ENCODE measurements around the gene KIF12.

KIF12 gene

GRCh38 chr9:114105236-114105635, 6.1 kb upstream of the KIF12 start:
- DNase-seq = no peak

DNA sequence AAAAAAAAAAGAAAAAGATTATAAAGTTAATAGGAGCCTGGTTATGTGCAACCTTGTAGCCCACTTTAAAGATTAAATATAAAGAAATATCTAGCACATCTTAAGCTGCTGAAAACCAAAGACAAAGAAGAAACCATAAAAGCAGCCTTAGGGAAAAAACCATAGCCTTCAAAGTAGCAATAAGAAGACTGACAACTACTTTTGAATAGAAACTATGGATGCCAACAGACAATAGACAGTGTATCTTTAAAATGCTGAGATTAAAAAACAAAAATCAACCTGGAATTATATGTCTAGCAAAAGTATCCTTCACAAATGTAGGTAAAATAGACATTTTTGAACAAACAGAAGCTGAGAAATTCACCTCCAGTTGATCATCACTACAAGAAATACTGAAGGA, 3.4 kb upstream of the KIF12 start:
- peak; percentile 11 for DNase-seq

DNA sequence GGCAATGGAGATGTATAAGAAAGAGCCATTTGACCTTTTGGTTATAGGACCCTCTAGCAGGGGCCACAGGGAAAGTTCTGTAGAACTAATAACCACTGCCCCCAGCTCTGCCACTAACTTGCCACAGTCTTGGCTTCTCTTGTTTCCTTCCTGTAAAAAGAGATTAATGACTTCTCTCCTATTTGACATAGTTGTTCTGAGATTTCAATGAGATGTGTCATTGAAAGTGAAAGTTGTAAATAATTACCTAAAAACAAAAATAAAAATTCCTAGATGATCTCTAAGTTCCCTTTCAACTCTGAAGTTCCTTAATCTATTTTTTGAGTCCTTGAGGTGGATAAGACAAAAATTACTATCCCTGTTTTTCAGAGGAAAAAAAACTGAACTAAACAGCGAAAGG, 1.4 kb upstream of the KIF12 start:
- no peak for DNase-seq

- DNase-seq = peak; percentile 80
These were observed 678 bp upstream of the KIF12 start for GRCh38 chr9:114099669-114100270.

GRCh38 chr9:114098021-114098935, 814 bp downstream of the KIF12 start:
- DNase-seq = peak; percentile 87

GRCh38 chr9:114097613-114098020, 1.5 kb downstream of the KIF12 start:
- DNase-seq = peak; percentile 26

- no peak for DNase-seq
These were observed 2.1 kb downstream of the KIF12 start for GRCh38 chr9:114096866-114097612.

DNA sequence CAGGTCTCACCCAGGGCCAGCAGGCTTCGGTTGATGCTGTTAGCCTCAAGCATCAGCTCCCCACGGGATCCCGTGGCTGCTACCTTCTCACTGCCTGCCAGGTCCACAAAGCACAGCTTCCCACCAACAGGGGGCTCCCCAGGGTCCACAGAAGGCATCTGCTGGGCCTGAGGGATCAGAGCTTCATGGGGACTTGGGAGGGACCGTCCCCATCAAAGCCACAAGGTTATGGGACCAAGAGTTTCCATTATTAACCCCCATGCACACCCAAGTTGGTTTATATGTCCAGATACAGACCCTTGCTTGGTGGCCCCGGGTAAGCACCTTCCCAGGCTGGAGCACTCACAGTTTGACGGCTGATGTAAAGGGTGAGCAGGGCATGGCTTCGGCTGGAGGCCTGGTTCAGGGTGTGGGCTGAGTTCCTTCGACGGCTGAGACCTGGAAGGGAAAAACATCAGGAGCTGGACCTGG, 3.0 kb downstream of the KIF12 start:
- no peak for DNase-seq

- DNase-seq = no peak
These were observed 4.1 kb downstream of the KIF12 start for GRCh38 chr9:114094971-114095370.

DNA sequence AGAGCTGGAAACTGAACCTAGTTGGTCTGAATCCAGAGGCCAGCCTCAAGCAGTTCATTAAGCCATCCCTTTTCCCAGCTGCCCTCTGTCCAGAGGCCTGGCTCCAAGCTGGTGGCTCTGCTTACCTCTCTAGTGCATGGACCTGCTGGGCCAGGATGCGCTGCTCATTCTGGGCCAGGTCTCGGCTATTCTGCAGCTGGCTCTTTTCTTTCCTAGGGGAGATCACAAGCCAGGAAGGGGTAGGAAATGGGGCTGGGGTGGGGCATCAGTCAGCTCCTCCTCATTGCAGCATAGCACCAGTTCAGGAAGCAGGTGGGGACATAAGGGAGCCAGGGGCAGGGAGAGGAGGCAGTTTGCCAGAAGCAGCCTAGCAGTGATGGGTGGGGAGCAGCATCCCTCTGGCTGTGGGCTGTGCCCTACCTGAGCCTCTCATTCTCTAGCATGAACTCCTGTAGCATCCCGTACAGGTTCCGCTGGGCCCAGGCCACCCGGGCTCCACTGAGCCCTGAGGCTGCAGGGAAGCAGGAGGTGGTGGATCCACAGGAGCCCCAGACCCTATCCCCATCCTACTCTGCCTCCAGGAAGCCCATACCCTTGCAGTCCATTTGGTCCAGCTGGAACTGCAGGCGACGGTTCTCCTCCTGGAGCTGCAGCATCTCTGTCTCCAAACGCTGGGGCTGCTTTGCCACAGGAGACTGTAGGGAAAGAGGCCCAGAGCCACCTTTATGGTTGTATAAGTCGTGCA, 5.2 kb downstream of the KIF12 start:
- DNase-seq = no peak

DNA sequence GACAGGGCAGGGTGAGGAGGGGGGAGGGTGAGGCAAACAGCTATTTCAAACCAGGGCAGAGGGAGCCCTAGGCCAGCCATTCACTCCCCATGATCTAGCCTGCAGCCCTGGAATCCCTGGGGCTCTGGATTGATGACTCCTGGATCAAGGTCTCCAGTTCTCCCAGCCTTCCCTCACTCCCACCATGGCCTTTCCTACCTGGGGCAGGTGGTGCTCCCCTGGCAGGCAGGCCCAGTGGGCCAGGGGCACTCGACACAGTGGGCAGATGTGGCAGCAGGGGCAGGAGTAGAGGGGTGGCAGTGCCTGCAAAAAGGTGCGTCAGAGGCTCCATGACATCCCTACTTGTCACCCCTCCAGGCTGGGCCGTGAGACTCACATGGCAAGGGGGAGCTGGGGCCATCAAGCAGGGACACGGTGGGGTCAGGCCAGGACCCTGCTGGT, 6.0 kb downstream of the KIF12 start:
- DNase-seq = no peak

DNA sequence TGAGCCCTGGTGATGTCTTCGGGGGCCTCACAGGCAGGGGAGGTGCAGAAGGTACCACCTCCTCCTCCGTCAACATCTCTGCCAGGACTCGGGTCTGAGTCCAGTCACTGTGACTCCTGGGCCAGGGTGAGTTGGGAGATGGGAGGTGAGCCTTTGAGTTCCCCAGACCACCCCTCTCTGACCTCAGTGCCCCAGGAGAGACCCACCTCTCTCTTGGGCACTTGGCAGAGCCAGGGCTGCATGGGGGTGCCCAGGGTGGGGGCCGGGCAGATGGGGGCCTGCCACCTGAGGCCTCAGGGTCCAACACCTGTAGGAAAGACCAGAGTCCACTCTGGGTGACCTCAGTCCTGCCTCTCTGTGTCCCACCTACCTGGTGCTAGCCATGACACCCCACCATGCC, 6.8 kb downstream of the KIF12 start:
- no peak for DNase-seq

GRCh38 chr9:114091711-114092110, 7.4 kb downstream of the KIF12 start:
- no peak for DNase-seq

DNA sequence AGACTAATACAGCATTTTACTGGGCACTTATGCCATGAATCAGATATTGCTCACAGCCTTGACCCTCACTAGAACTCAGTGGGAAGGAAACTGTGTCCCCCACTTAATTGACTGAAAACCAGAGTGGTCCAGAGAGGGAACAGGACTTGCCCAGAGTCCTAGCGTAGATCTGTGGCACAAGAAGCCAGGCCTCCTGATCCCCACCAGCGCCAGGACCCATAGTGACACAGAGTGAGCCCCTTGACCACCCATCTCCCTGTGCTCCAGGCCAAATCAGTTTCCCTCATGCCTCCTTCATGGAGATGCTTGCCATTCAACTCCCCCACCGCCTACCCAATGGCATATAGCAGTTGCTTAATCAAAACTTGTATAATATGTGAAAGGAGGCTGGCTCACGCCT, 8.3 kb downstream of the KIF12 start:
- DNase-seq = no peak

- no peak for DNase-seq
These were observed 9.8 kb downstream of the KIF12 start for GRCh38 chr9:114089206-114089840.

GRCh38 chr9:114088571-114089170, 10.4 kb downstream of the KIF12 start:
- DNase-seq = no peak

- DNase-seq = no peak
These were observed 11.4 kb downstream of the KIF12 start for GRCh38 chr9:114087721-114088120.

DNA sequence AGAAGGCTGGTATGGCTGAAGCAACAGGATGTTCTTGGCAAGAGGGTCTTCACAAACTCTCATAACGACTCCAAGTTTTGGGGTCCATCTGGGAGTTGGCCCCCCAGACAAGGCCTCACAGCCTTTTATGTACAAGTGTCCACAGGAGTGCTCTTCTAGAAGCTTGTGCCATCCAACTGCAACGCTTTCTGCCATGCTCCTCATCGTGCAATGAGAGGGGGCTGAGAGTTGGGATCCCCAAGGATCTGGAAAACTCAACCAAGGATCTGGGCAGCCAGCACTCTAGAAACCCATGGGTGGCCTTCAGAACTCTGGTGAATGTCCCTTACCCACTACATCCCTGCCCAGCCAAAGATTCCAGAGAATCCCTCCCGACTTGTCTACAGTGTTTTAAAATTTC, 12.5 kb downstream of the KIF12 start:
- DNase-seq = no peak

DNA sequence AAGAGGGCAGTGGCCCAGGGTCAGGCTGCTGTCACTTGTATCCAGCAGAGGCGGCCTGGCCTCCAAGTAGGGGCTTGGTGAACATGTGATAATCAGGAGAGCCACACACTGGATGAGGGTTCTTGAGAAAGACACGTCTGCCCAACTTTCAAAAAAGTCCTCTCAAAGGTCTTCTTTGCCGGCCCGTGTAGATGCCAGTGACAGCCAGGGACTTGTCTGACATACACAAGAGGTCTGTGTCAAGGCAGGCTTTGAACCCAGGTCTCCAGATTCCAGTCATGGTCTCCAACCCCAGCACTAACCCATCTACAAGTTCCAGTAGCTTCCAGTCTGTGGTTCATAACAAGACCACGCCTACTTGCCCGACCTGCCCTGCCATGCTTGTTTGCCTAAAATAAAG, 13.1 kb downstream of the KIF12 start:
- peak; percentile 18 for DNase-seq

DNA sequence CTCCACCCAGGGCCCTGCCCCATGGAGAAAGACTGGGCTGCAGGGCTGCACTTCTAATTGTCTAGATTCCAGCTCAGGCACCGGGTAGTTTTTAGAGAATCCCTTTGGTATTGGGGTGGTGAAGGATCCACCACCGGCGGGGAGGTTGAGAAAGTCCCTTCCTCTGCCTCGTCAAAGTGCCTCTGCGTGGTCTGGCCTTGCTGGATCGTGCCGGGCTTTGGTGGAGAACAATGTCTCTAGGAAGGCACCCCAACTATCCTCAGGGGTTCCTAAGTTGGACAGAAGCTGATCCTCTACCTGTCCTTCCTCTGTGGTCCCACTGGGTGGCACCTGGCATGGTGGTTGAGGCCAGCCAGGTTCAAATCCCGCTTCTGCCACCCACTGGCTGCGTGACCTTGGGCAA, 13.7 kb downstream of the KIF12 start:
- no peak for DNase-seq

GRCh38 chr9:114084282-114085073, 14.6 kb downstream of the KIF12 start:
- DNase-seq = no peak

Data from DMS53 (cell line).